Keratinocyte (primary cell): ENCODE measurements around the gene KCNJ16.

Experiments
- CTCF ChIP-seq, 3 experiments: IDR thresholded peaks in 1 of 3; conservative IDR thresholded peaks in 1 of 3; optimal IDR thresholded peaks in 1 of 3; 2 replicates in 2 of 3; 3 replicates in 1 of 3; pipeline versions ENCODE3 to v1.5.1; 2011; ENCODE audit warnings: low read length in 3 of 3, mild to moderate bottlenecking in 3 of 3, moderate library complexity in 2 of 3, control low read depth in 1 of 3, inconsistent platforms in 1 of 3; ENCODE audit not compliant: insufficient read depth in 2 of 3; ENCODE audit errors: extremely low read depth in 1 of 3
- EZH2 ChIP-seq: IDR thresholded peaks from one replicate; pipeline ENCODE4 v1.6.1; 2012; ENCODE audit warnings: inconsistent platforms, mild to moderate bottlenecking, low read length, moderate library complexity

DNA sequence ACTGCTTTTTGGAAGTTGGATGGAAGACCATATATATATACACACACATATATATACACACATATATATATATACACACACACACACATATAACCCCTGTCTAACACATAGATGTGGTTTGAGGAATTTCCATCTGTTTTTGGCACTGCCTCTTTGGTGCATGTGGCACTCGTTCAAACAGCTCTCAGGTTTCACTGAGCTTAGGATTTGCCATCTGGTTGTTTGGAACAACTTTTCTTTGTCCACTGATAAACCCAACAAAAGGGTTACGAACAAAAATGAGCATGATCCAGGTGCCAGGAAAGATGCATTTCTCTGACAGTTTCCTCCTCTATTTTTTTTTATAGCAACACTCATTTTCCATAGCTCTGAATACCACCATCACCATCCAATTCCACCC is 14.6 kb upstream of the KCNJ16 start:
- no peak for TF ChIP-seq CTCF (optimal IDR thresholded peaks at IDR 0.05 in 1 of 3, IDR thresholded peaks at IDR 0.05 in 1 of 3, conservative IDR thresholded peaks at IDR 0.05 in 1 of 3; ENCODE audit: extremely low read depth in 1 of 3, insufficient read depth in 2 of 3, low read length in 3 of 3)
- no peak for TF ChIP-seq EZH2
